ENCODE results near the gene PCTP.

PCTP gene

GRCh38 chr17:55727275-55727674, 23.6 kb upstream of the PCTP start:
- no peak for DNase-seq

- DNase-seq, result no peak
Observed at GRCh38 chr17:55727920-55728319, 22.9 kb upstream of the PCTP start.

- no peak for DNase-seq
Observed at GRCh38 chr17:55728361-55728760, 22.5 kb upstream of the PCTP start.

- DNase-seq, result no peak
Observed at GRCh38 chr17:55728833-55729232, 22.0 kb upstream of the PCTP start.

GRCh38 chr17:55729484-55729883, 21.4 kb upstream of the PCTP start:
- no peak for DNase-seq

GRCh38 chr17:55730380-55730779, 20.5 kb upstream of the PCTP start:
- no peak for DNase-seq

- DNase-seq, result no peak
Observed at GRCh38 chr17:55730808-55731207, 20.0 kb upstream of the PCTP start.

GRCh38 chr17:55731586-55732250, 19.1 kb upstream of the PCTP start:
- DNase-seq, result peak in 24 of 56 donors; percentile 8 to 53 (median 19)

GRCh38 chr17:55734128-55734781, 16.6 kb upstream of the PCTP start:
- DNase-seq, result no peak

- DNase-seq, result peak in 2 of 56 donors; percentile 6 to 12
Observed at GRCh38 chr17:55735731-55736405, 15.0 kb upstream of the PCTP start.

GRCh38 chr17:55737976-55738501, 12.8 kb upstream of the PCTP start:
- DNase-seq, result no peak

- DNase-seq, result no peak
Observed at GRCh38 chr17:55740511-55741355, 10.1 kb upstream of the PCTP start.

GRCh38 chr17:55741356-55741700, 9.5 kb upstream of the PCTP start:
- no peak for DNase-seq

GRCh38 chr17:55742272-55743102, 8.4 kb upstream of the PCTP start:
- DNase-seq, result no peak

GRCh38 chr17:55743103-55743679, 7.7 kb upstream of the PCTP start:
- DNase-seq, result no peak

GRCh38 chr17:55745258-55745657, 5.6 kb upstream of the PCTP start:
- no peak for DNase-seq

GRCh38 chr17:55746466-55746865, 4.4 kb upstream of the PCTP start:
- no peak for DNase-seq

- DNase-seq, result no peak
Observed at GRCh38 chr17:55747209-55747608, 3.6 kb upstream of the PCTP start.

- DNase-seq, result no peak
Observed at GRCh38 chr17:55748841-55749240, 2.0 kb upstream of the PCTP start.

GRCh38 chr17:55749985-55750384, 866 bp upstream of the PCTP start:
- DNase-seq, result no peak

Measured in nucleus accumbens (tissue), 56 donors.